ENCODE measurements around the gene FHIT.

Gene FHIT

DNA sequence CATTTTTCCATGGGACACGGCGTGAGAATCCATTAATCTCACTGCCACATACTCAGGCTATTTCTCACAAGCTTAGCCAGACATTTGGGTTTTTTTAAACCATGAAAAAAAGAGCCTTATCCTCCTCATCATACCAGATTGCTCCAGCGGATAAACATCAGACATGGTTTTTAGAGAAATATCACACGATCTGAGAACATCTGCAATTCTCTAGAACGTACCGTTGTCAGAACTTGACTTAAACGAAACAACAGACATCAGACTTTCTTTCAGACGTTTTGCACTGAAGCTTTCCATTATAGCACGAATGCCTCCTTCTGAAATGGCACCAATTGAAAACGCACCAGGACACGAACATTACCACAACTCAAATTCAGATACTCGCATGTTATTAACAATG is 1457.3 kb downstream of the FHIT start:
- DNase-seq: no peak
- no peaks in the 10 kb centered on the region for H3K9me3 ChIP-seq
- no peaks in the 10 kb centered on the region for H3K4me1 ChIP-seq
- no peaks in the 10 kb centered on the region for H3K36me3 ChIP-seq
- no peaks in the 10 kb centered on the region for H3K27me3 ChIP-seq
- H3K4me3 ChIP-seq (ENCODE audit: low read depth, low read length): no peak overlapping the region
- TF ChIP-seq, protein P1, sequence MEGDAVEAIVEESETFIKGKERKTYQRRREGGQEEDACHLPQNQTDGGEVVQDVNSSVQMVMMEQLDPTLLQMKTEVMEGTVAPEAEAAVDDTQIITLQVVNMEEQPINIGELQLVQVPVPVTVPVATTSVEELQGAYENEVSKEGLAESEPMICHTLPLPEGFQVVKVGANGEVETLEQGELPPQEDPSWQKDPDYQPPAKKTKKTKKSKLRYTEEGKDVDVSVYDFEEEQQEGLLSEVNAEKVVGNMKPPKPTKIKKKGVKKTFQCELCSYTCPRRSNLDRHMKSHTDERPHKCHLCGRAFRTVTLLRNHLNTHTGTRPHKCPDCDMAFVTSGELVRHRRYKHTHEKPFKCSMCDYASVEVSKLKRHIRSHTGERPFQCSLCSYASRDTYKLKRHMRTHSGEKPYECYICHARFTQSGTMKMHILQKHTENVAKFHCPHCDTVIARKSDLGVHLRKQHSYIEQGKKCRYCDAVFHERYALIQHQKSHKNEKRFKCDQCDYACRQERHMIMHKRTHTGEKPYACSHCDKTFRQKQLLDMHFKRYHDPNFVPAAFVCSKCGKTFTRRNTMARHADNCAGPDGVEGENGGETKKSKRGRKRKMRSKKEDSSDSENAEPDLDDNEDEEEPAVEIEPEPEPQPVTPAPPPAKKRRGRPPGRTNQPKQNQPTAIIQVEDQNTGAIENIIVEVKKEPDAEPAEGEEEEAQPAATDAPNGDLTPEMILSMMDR (IDR thresholded peaks at IDR 0.05; ENCODE audit: low read depth, low read length): no peak

DNA sequence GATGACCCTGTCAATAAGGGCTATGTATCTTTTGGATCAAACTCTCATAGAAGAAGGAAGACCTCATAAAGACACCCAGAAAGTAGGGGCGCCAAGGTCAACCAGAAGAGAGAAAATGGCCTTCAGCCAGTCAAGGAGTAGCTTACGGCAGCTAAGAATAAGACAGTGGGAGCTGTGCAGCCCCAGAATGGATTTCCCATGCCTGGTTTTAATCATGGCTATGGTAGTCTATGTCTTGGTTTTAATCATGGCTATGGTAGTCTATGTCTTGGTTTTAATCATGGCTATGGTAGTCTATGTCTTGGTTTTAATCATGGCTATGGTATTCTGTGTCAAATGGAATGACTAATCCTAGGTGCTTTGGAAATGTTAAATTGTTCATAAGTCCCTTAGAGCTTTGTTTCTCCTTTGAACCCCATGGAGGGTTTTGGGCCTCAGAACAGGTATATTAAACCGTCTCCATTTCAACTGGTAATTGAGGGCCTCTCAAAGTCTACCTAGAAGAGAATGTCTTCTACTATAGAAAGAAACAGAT is 1459.4 kb downstream of the FHIT start:
- Histone ChIP-seq H3K4me3 (ENCODE audit: low read depth, low read length) (no peak overlapping the region), H3K9me3 (no peaks in the 10 kb centered on the region), H3K36me3 (no peaks in the 10 kb centered on the region), H3K4me1 (no peaks in the 10 kb centered on the region), H3K27me3 (no peaks in the 10 kb centered on the region)
- TF ChIP-seq, protein P1 (IDR thresholded peaks at IDR 0.05; ENCODE audit: low read depth, low read length): no peak
- DNase-seq: no peak

DNA sequence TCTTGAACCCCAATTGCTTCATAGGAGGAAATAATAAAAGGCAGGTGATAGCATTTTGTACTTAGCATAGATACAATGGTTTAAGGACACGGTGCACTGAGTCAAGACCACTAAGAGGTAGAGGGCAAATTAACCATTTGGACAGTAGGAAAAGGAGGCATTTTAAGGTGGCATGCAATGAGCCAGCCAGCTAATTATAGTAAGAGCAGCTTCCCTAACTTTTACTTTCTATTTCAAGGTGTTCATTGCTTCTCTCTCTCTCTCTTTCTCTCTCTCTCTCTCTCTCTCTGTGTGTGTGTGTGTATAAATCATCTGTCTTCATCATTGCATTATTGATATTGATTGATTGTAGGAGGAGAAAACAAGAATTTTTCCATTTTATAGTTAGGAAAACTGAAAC is 1461.0 kb downstream of the FHIT start:
- Histone ChIP-seq H3K4me3 (ENCODE audit: low read depth, low read length) (no peak overlapping the region), H3K9me3 (no peaks in the 10 kb centered on the region), H3K4me1 (no peaks in the 10 kb centered on the region), H3K27me3 (no peaks in the 10 kb centered on the region), H3K36me3 (no peaks in the 10 kb centered on the region)
- DNase-seq: no peak
- TF ChIP-seq, protein P1 (IDR thresholded peaks at IDR 0.05; ENCODE audit: low read depth, low read length): no peak

DNA sequence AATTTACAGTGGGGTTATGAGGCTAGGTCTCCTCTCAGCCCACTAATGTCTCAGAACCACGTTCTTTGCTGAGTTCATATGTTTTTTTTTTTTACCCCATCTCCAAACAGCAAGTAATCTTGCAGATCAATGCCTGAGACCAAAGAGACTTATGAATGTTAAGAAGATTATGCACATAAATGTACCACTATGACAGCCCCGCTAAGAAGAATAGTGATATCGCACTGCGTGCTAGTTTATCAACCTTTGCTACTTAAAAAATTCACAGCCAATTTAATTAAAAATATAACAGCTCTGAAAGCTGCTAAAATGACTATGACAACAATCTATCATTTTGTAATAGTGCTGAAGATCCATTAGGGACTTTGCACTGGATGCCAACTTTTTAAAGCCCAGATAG is 1462.5 kb downstream of the FHIT start:
- Histone ChIP-seq H3K9me3 (no peaks in the 10 kb centered on the region), H3K4me3 (ENCODE audit: low read depth, low read length) (no peak overlapping the region), H3K4me1 (no peaks in the 10 kb centered on the region), H3K36me3 (no peaks in the 10 kb centered on the region), H3K27me3 (no peaks in the 10 kb centered on the region)
- DNase-seq: no peak
- TF ChIP-seq, protein P1 (IDR thresholded peaks at IDR 0.05; ENCODE audit: low read depth, low read length): no peak

DNA sequence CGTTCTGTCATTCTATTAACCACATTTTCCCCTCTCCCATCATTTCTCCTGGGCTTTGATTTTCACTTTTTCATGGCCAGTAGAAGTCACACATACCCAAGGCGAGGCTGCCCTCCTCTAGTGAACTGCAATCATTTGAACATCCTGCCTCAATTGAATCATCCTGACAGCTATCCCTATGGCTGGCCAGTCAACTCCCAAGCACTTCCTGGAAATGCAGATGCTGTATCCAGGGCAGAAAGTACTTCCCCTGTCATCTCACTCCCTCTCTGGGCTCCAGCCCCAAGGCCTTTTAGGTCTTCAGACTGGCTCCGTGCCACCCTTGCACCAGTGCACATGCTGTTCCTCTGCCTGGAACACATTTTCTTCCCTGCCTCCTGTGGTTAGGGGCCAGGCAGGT is 1463.1 kb downstream of the FHIT start:
- no peak for DNase-seq
- no peaks in the 10 kb centered on the region for H3K36me3 ChIP-seq
- H3K4me3 ChIP-seq (ENCODE audit: low read depth, low read length): no peak overlapping the region
- no peaks in the 10 kb centered on the region for H3K4me1 ChIP-seq
- no peaks in the 10 kb centered on the region for H3K9me3 ChIP-seq
- H3K27me3 ChIP-seq: no peaks in the 10 kb centered on the region
- TF ChIP-seq, protein P1 (IDR thresholded peaks at IDR 0.05; ENCODE audit: low read depth, low read length): no peak

DNA sequence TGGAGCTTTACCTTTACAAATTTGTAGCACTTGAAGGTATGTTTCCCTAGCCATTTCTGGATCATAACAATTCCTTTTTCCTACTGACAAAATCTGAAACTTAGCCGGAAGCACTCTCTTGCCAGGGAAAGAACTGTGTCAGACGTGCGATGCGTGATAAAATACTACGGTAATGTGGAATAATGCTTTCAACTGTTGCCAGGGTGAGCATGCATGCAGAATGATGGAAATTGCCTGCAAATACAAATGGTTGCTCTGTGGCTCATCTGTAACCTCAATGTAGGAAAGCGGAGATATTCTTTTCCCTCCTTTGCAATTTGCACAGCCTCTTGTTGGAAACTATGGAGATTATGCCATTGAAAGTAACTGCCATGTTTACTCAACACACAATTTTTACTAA is 1464.9 kb downstream of the FHIT start:
- DNase-seq: no peak
- Histone ChIP-seq H3K27me3 (no peaks in the 10 kb centered on the region), H3K4me3 (ENCODE audit: low read depth, low read length) (no peak overlapping the region), H3K4me1 (peaks cover 9% of the 10 kb centered on the region), H3K9me3 (no peaks in the 10 kb centered on the region), H3K36me3 (no peaks in the 10 kb centered on the region)
- TF ChIP-seq, protein P1 (IDR thresholded peaks at IDR 0.05; ENCODE audit: low read depth, low read length): no peak
